Suprapubic skin (tissue), 4 donors: Measurements from ENCODE around the gene AUTS2. TPM values are rescaled to one million over a fixed set of nuclear protein-coding genes. Genes with fewer than 3 reads are reported as not detected.

ENCODE experiments used
- DNase-seq, 2 donors: peaks; one replicate each; pipeline ENCODE4 v3.0.0-alpha.2; 2019; ENCODE audit warnings: low spot score in 2 of 2
- H3K27ac ChIP-seq: fragments of 200-600 bp; sonication (generic); one replicate; pipeline ENCODE4 v1.5.1; 2019
- H3K27me3 ChIP-seq: fragments of 200-600 bp; sonication (generic); one replicate; pipeline ENCODE4 v1.5.1; 2019
- H3K36me3 ChIP-seq: fragments of 200-600 bp; sonication (generic); one replicate; pipeline ENCODE4 v1.5.1; 2019
- H3K4me1 ChIP-seq: fragments of 200-600 bp; sonication (generic); one replicate; pipeline ENCODE4 v1.5.1; 2019
- H3K4me3 ChIP-seq: fragments of 200-600 bp; sonication (generic); one replicate; pipeline ENCODE4 v1.5.1; 2019; ENCODE audit warnings: mild to moderate bottlenecking
- H3K9me3 ChIP-seq: fragments of 200-600 bp; sonication (generic); one replicate; pipeline ENCODE4 v1.5.1; 2019
- CTCF ChIP-seq, 2 donors: fragments of 200-600 bp in 1 of 2; fragments of 450-650 bp in 1 of 2; sonication (generic) in 1 of 2; IDR thresholded peaks; one replicate each; pipeline ENCODE4 v1.5.1; 2016 to 2019; ENCODE audit warnings: antibody characterized with exemption in 2 of 2, mild to moderate bottlenecking in 1 of 2, moderate library complexity in 1 of 2
- EP300 ChIP-seq: sonication (generic); formaldehyde crosslinking; IDR thresholded peaks from one replicate; pipeline ENCODE4 v1.6.1; 2017; ENCODE audit warnings: antibody characterized with exemption
- POLR2A ChIP-seq, 2 donors: fragments of 450-650 bp; IDR thresholded peaks; one replicate each; pipeline ENCODE4 v1.6.1; 2017; ENCODE audit warnings: antibody characterized with exemption in 2 of 2, mild to moderate bottlenecking in 2 of 2, moderate library complexity in 2 of 2
- POLR2AphosphoS5 ChIP-seq, 3 donors: sonication (generic); formaldehyde crosslinking; IDR thresholded peaks; one replicate each; pipeline ENCODE4 v1.6.1; 2017; ENCODE audit warnings: antibody characterized with exemption in 3 of 3
- WGBS: methylation state at CpG from one replicate; pipeline ENCODE4 v1.1.5; 2018; 5-methylcytosine and 5-hydroxymethylcytosine counted together
- total RNA-seq, 4 donors: library from RNA; depleted of rRNA; stranded (reverse); fragments of >200 nt; gene quantifications; one replicate each; pipeline ENCODE4 v1.1.0, GENCODE V29; 2016

Gene AUTS2
- total RNA-seq, 4 donors from 2014 or later: 31.0 to 102 (median 56.4) TPM

- no peak overlapping the region for H3K4me3 ChIP-seq
Measured at GRCh38 chr7:70525991-70526390, 927.7 kb downstream of the AUTS2 start.

DNA sequence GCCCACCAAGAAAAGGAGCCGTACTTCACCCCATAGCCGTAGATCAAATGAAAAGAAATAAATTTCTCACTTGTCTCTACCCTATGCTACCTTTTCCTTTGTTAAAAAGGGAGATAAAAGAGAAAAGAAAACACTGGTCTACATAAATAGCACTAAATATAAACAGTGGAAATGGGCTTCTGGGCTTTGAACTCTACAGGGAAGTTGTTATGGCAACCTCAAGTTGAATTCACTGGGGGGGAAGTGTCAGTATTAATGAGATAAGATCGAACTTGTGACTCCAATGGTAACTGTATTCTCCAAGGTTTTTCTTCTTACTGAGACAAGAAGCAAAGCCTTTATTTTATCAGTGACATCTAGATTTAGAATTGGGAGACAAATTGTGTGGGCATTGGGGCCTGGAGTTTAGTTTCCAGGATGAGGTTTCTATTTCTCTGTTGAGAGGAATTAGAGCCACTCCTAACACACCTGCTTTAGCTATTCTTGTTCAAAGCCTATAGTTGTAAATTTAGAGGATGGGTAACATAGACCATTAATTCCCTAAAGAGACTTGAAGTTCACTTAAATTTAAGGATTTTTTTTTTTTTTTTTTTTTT is 929.3 kb downstream of the AUTS2 start:
- Histone ChIP-seq H3K4me1 (peaks cover 6% of the 10 kb centered on the region), H3K27ac (no peak overlapping the region), H3K27me3 (no peaks in the 10 kb centered on the region), H3K36me3 (no peaks in the 10 kb centered on the region), H3K9me3 (no peaks in the 10 kb centered on the region), H3K4me3 (no peak overlapping the region)
- no peak for DNase-seq
- 91% methylated on average over 3 of the region's 3 CpGs for WGBS
- TF ChIP-seq CTCF (IDR thresholded peaks at IDR 0.05) (no peak), POLR2AphosphoS5 (IDR thresholded peaks at IDR 0.05) (no peak), EP300 (no peak), POLR2A (IDR thresholded peaks at IDR 0.05) (no peak)

More at GRCh38 chr7:70525991-70526390, 927.7 kb downstream of the AUTS2 start:
- H3K27ac ChIP-seq: no peak overlapping the region
- peaks cover 6% of the 10 kb centered on the region for H3K4me1 ChIP-seq
- DNase-seq: no peak
- no peaks in the 10 kb centered on the region for H3K9me3 ChIP-seq
- TF ChIP-seq CTCF (IDR thresholded peaks at IDR 0.05) (no peak), POLR2A (IDR thresholded peaks at IDR 0.05) (no peak), EP300 (no peak), POLR2AphosphoS5 (IDR thresholded peaks at IDR 0.05) (no peak)
- no peaks in the 10 kb centered on the region for H3K27me3 ChIP-seq
- WGBS: 93% methylated on average over 5 of the region's 5 CpGs
- H3K36me3 ChIP-seq: no peaks in the 10 kb centered on the region

DNA sequence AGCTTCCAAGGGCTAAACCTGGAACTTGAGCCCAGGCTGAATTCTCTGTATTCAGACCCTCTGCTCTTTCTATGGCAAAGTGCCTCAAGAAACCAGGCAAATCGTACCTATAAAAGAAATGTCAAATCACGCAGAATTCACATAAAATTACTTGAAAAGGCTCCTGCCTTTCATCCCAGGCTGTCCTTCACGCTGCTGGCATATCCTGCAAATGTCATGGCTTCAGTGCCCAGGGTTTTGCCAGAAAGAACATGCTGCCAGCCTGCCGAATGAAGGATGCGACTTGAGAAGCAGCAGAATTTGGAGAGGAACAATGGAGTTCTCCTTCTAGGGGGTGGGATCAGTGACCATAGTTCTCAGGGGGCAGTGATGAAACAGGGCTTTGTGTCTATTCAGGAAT is 931.2 kb downstream of the AUTS2 start:
- Histone ChIP-seq H3K36me3 (no peaks in the 10 kb centered on the region), H3K9me3 (no peaks in the 10 kb centered on the region), H3K27me3 (no peaks in the 10 kb centered on the region), H3K27ac (no peak overlapping the region), H3K4me3 (no peak overlapping the region), H3K4me1 (no peaks in the 10 kb centered on the region)
- TF ChIP-seq POLR2A (IDR thresholded peaks at IDR 0.05): no peak
- TF ChIP-seq EP300: no peak
- DNase-seq: no peak
- WGBS: 88% methylated on average over 5 of the region's 5 CpGs

GRCh38 chr7:70529914-70530585 is 931.8 kb downstream of the AUTS2 start:
- Histone ChIP-seq H3K27ac (no peak overlapping the region), H3K9me3 (no peaks in the 10 kb centered on the region), H3K27me3 (no peaks in the 10 kb centered on the region), H3K4me1 (no peaks in the 10 kb centered on the region), H3K4me3 (no peak overlapping the region), H3K36me3 (no peaks in the 10 kb centered on the region)
- WGBS: 86% methylated on average over 8 of the region's 8 CpGs
- no peak for DNase-seq
- no peak for TF ChIP-seq POLR2AphosphoS5 (IDR thresholded peaks at IDR 0.05)
- TF ChIP-seq EP300: no peak
- TF ChIP-seq POLR2A (IDR thresholded peaks at IDR 0.05): no peak
- no peak for TF ChIP-seq CTCF (IDR thresholded peaks at IDR 0.05)

GRCh38 chr7:70533614-70534013 is 935.3 kb downstream of the AUTS2 start:
- WGBS: 76% methylated on average over 2 of the region's 2 CpGs

More at GRCh38 chr7:70533614-70534013, 935.3 kb downstream of the AUTS2 start:
- TF ChIP-seq EP300: no peak
- TF ChIP-seq POLR2A (IDR thresholded peaks at IDR 0.05): no peak
- no peak for TF ChIP-seq CTCF (IDR thresholded peaks at IDR 0.05)
- TF ChIP-seq POLR2AphosphoS5 (IDR thresholded peaks at IDR 0.05): no peak
- Histone ChIP-seq H3K27ac (no peak overlapping the region), H3K4me1 (no peaks in the 10 kb centered on the region), H3K4me3 (no peak overlapping the region), H3K36me3 (no peaks in the 10 kb centered on the region), H3K9me3 (no peaks in the 10 kb centered on the region), H3K27me3 (no peaks in the 10 kb centered on the region)
- no peak for DNase-seq
